Measurements from ENCODE around the gene ZNF423.

The ZNF423 gene

GRCh38 chr16:49800876-49801275 lies 55.0 kb downstream of the ZNF423 start:
- peak; percentile 48 for FAIRE-seq
- TF ChIP-seq SPI1 (IDR thresholded peaks at IDR 0.05; ENCODE audit: low read depth, low read length) (peak; percentile 80), POLR2AphosphoS5 (IDR thresholded peaks at IDR 0.05; ENCODE audit: low read depth, low read length) (no peak)

GRCh38 chr16:49800441-49800840 lies 55.5 kb downstream of the ZNF423 start:
- DNase-seq (ENCODE audit: insufficient read length, low spot score) (no peak), FAIRE-seq (no peak)
- TF ChIP-seq POU2F2 (IDR thresholded peaks at IDR 0.05; ENCODE audit: low read depth, low read length): no peak
- TF ChIP-seq TAF1 (IDR thresholded peaks at IDR 0.05; ENCODE audit: low read depth, low read length): no peak
- no peak for TF ChIP-seq PAX5 (IDR thresholded peaks at IDR 0.05; ENCODE audit: insufficient read depth, low read length, severe bottlenecking)
- TF ChIP-seq POLR2A (IDR thresholded peaks at IDR 0.05; ENCODE audit: low read depth, low read length): no peak
- TF ChIP-seq SPI1 (IDR thresholded peaks at IDR 0.05; ENCODE audit: low read depth, low read length): no peak
- TF ChIP-seq POLR2AphosphoS5 (IDR thresholded peaks at IDR 0.05; ENCODE audit: low read depth, low read length): no peak

More at GRCh38 chr16:49800876-49801275, 55.0 kb downstream of the ZNF423 start:
- no peak for DNase-seq (ENCODE audit: insufficient read length, low spot score)

GRCh38 chr16:49799172-49799571 lies 56.7 kb downstream of the ZNF423 start:
- TF ChIP-seq POLR2AphosphoS5 (IDR thresholded peaks at IDR 0.05; ENCODE audit: low read depth, low read length) (no peak), POLR2A (IDR thresholded peaks at IDR 0.05; ENCODE audit: low read depth, low read length) (no peak), PAX5 (IDR thresholded peaks at IDR 0.05; ENCODE audit: insufficient read depth, low read length, severe bottlenecking) (no peak), SPI1 (IDR thresholded peaks at IDR 0.05; ENCODE audit: low read depth, low read length) (no peak), TAF1 (IDR thresholded peaks at IDR 0.05; ENCODE audit: low read depth, low read length) (no peak), POU2F2 (IDR thresholded peaks at IDR 0.05; ENCODE audit: low read depth, low read length) (no peak)
- DNase-seq (ENCODE audit: insufficient read length, low spot score): no peak
- FAIRE-seq: no peak

- FAIRE-seq (no peak), DNase-seq (ENCODE audit: insufficient read length, low spot score) (no peak)
- TF ChIP-seq PAX5 (IDR thresholded peaks at IDR 0.05; ENCODE audit: insufficient read depth, low read length, severe bottlenecking) (no peak), POLR2AphosphoS5 (IDR thresholded peaks at IDR 0.05; ENCODE audit: low read depth, low read length) (no peak)
Observed at GRCh38 chr16:49795513-49795912, 60.4 kb downstream of the ZNF423 start.

DNA sequence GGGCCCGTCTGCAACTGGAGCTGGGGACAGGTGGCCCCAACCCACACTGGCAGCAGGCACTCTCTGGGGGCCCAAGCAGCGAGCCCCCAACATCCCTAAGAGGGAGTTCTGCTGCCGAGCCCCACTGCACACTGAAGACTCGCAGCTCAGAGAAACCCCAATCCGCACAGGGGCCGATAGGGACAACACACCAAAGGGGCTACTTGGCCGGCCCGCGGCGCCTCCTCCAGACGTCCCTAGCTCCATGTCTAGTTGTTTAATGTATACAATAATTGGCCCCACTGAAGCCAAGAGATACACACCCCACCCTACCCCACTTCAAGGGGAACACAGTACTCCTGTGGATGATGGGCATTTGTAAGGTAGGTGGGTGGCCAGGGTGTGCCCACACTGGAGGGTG lies 62.7 kb downstream of the ZNF423 start:
- FAIRE-seq: no peak
- TF ChIP-seq POLR2AphosphoS5 (IDR thresholded peaks at IDR 0.05; ENCODE audit: low read depth, low read length): no peak
- no peak for TF ChIP-seq POLR2A (IDR thresholded peaks at IDR 0.05; ENCODE audit: low read depth, low read length)
- no peak for TF ChIP-seq PAX5 (IDR thresholded peaks at IDR 0.05; ENCODE audit: insufficient read depth, low read length, severe bottlenecking)
- no peak for TF ChIP-seq SPI1 (IDR thresholded peaks at IDR 0.05; ENCODE audit: low read depth, low read length)
- no peak for TF ChIP-seq TAF1 (IDR thresholded peaks at IDR 0.05; ENCODE audit: low read depth, low read length)
- no peak for TF ChIP-seq POU2F2 (IDR thresholded peaks at IDR 0.05; ENCODE audit: low read depth, low read length)
- DNase-seq (ENCODE audit: insufficient read length, low spot score): no peak

DNA sequence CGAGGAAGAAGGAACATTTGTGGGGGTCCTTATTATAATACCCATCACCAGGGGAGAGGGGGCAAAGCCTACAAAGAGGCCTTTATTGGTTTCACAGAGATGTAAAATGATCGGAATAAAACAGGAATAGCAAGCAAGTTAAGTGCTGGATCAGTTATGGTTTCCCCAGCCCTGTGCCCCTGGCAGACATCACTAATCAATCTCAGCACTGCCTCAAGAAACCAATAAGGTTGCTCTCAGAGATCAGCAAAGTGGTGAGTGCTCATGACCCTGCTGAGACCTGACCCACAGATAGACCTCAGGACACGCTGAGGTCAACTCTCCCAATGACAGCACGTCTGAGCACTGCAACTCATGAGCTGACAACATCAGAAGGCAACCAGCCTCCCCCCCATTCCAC lies 66.3 kb downstream of the ZNF423 start:
- no peak for FAIRE-seq
- TF ChIP-seq POLR2A (IDR thresholded peaks at IDR 0.05; ENCODE audit: low read depth, low read length) (no peak), TAF1 (IDR thresholded peaks at IDR 0.05; ENCODE audit: low read depth, low read length) (no peak), PAX5 (IDR thresholded peaks at IDR 0.05; ENCODE audit: insufficient read depth, low read length, severe bottlenecking) (no peak), POU2F2 (IDR thresholded peaks at IDR 0.05; ENCODE audit: low read depth, low read length) (no peak), POLR2AphosphoS5 (IDR thresholded peaks at IDR 0.05; ENCODE audit: low read depth, low read length) (no peak), SPI1 (IDR thresholded peaks at IDR 0.05; ENCODE audit: low read depth, low read length) (no peak)
- no peak for DNase-seq (ENCODE audit: insufficient read length, low spot score)

- DNase-seq (ENCODE audit: insufficient read length, low spot score) (no peak), FAIRE-seq (no peak)
- no peak for TF ChIP-seq PAX5 (IDR thresholded peaks at IDR 0.05; ENCODE audit: insufficient read depth, low read length, severe bottlenecking)
- no peak for TF ChIP-seq SPI1 (IDR thresholded peaks at IDR 0.05; ENCODE audit: low read depth, low read length)
- TF ChIP-seq POLR2A (IDR thresholded peaks at IDR 0.05; ENCODE audit: low read depth, low read length): no peak
- TF ChIP-seq TAF1 (IDR thresholded peaks at IDR 0.05; ENCODE audit: low read depth, low read length): no peak
- no peak for TF ChIP-seq POLR2AphosphoS5 (IDR thresholded peaks at IDR 0.05; ENCODE audit: low read depth, low read length)
- TF ChIP-seq POU2F2 (IDR thresholded peaks at IDR 0.05; ENCODE audit: low read depth, low read length): no peak
Observed at GRCh38 chr16:49788986-49789385, 66.9 kb downstream of the ZNF423 start.

- TF ChIP-seq PAX5 (IDR thresholded peaks at IDR 0.05; ENCODE audit: insufficient read depth, low read length, severe bottlenecking) (no peak), TAF1 (IDR thresholded peaks at IDR 0.05; ENCODE audit: low read depth, low read length) (no peak), POLR2A (IDR thresholded peaks at IDR 0.05; ENCODE audit: low read depth, low read length) (no peak), SPI1 (IDR thresholded peaks at IDR 0.05; ENCODE audit: low read depth, low read length) (no peak), POU2F2 (IDR thresholded peaks at IDR 0.05; ENCODE audit: low read depth, low read length) (no peak), POLR2AphosphoS5 (IDR thresholded peaks at IDR 0.05; ENCODE audit: low read depth, low read length) (no peak)
Observed at GRCh38 chr16:49788572-49788971, 67.3 kb downstream of the ZNF423 start.

DNA sequence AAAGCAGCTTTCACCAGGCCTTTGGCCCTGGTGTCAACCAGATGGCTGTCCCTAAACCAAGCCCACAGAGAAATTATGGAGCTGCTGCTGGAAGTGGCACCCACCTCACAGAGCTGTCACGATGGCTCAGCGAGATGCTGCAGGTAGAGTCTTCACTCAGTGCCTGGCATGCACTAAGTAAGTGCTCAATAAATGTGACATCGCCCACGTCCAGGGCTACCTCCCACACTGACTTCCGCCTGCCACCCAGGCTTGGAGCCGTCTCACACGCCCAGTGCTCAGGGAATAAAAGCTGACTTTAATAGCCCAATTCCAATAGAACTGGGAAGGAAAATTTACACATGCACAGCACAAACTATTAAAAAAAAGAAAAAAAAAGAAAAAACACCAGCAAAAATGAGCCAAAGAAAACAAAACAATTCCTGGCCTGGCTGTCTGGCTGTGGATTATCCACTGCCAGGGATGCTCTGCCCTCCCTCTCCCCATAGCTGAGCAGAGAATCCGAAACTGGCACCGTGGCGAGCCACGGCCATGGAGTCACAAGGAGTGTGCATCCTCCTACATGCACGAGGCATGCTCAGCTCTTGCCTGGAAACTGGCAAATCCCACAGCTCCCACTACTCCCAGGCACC lies 68.9 kb downstream of the ZNF423 start:
- DNase-seq (ENCODE audit: insufficient read length, low spot score) (no peak), FAIRE-seq (no peak)
- TF ChIP-seq PAX5 (IDR thresholded peaks at IDR 0.05; ENCODE audit: insufficient read depth, low read length, severe bottlenecking): no peak
- no peak for TF ChIP-seq POLR2AphosphoS5 (IDR thresholded peaks at IDR 0.05; ENCODE audit: low read depth, low read length)
- no peak for TF ChIP-seq TAF1 (IDR thresholded peaks at IDR 0.05; ENCODE audit: low read depth, low read length)
- no peak for TF ChIP-seq POLR2A (IDR thresholded peaks at IDR 0.05; ENCODE audit: low read depth, low read length)
- TF ChIP-seq POU2F2 (IDR thresholded peaks at IDR 0.05; ENCODE audit: low read depth, low read length): no peak
- no peak for TF ChIP-seq SPI1 (IDR thresholded peaks at IDR 0.05; ENCODE audit: low read depth, low read length)

More at GRCh38 chr16:49788572-49788971, 67.3 kb downstream of the ZNF423 start:
- DNase-seq (ENCODE audit: insufficient read length, low spot score) (no peak), FAIRE-seq (no peak)

DNA sequence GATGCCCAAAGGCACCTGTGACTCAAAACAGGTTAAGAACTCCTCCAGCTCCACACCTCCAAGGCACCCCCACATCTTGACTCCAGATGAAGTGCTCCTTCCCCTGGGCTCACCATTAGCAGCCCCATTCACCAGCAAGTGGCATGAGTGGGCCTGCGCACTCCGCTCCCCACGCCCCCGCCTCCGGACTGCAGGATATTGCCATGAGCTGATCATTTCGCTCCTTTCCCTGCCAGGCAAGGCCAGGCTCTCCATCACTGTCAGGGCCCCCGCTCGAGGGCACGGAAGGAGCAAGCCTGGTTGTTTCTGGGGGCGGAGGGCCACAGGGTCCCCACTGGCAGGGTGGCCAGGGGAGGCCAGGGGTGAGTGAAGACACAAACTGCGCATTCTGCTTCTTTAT lies 69.9 kb downstream of the ZNF423 start:
- TF ChIP-seq PAX5 (IDR thresholded peaks at IDR 0.05; ENCODE audit: insufficient read depth, low read length, severe bottlenecking) (no peak), POU2F2 (IDR thresholded peaks at IDR 0.05; ENCODE audit: low read depth, low read length) (no peak), POLR2A (IDR thresholded peaks at IDR 0.05; ENCODE audit: low read depth, low read length) (no peak), SPI1 (IDR thresholded peaks at IDR 0.05; ENCODE audit: low read depth, low read length) (no peak), TAF1 (IDR thresholded peaks at IDR 0.05; ENCODE audit: low read depth, low read length) (no peak), POLR2AphosphoS5 (IDR thresholded peaks at IDR 0.05; ENCODE audit: low read depth, low read length) (no peak)
- no peak for DNase-seq (ENCODE audit: insufficient read length, low spot score)
- no peak for FAIRE-seq

Data from GM12891 (cell line).